Adipocyte (in vitro differentiated cells): Measurements from ENCODE around the gene EGFL7.

Experiments
- DNase-seq: peaks from one replicate; pipeline ENCODE4 v3.0.0-alpha.2; 2015; ENCODE audit warnings: low read depth
- H3K27me3 ChIP-seq: replicated peaks from 2 replicates; pipeline ENCODE4 v1.7.0; 2013; ENCODE audit warnings: mild to moderate bottlenecking, low read length, moderate library complexity; ENCODE audit not compliant: control insufficient read depth, insufficient read depth
- H3K36me3 ChIP-seq: 2 replicates; pipeline ENCODE4 v1.7.0; 2013; ENCODE audit warnings: low read length, mild to moderate bottlenecking, moderate library complexity; ENCODE audit not compliant: control insufficient read depth, insufficient read depth, severe bottlenecking
- H3K4me1 ChIP-seq: 2 replicates; pipeline ENCODE4 v1.7.0; 2013; ENCODE audit warnings: mild to moderate bottlenecking, low read length, moderate library complexity; ENCODE audit not compliant: control insufficient read depth, insufficient read depth
- H3K4me3 ChIP-seq: 2 replicates; pipeline ENCODE4 v1.7.0; 2013; ENCODE audit warnings: mild to moderate bottlenecking, low read length, moderate library complexity
- H3K9ac ChIP-seq: 2 replicates; pipeline ENCODE4 v1.7.0; 2013; ENCODE audit warnings: mild to moderate bottlenecking, low read length, moderate library complexity
- H3K9me3 ChIP-seq: 2 replicates; pipeline ENCODE4 v1.7.0; 2013; ENCODE audit warnings: mild to moderate bottlenecking, low read length, moderate library complexity; ENCODE audit not compliant: control insufficient read depth

EGFL7 gene

GRCh38 chr9:136674786-136675349 is 12.2 kb downstream of the EGFL7 start:
- Histone ChIP-seq H3K4me1 (peaks cover 9% of the 10 kb centered on the region), H3K9ac (no peak overlapping the region), H3K27me3 (no peaks in the 10 kb centered on the region), H3K4me3 (no peak overlapping the region), H3K36me3 (peaks cover 44% of the 10 kb centered on the region), H3K9me3 (no peaks in the 10 kb centered on the region)
- DNase-seq = no peak

DNA sequence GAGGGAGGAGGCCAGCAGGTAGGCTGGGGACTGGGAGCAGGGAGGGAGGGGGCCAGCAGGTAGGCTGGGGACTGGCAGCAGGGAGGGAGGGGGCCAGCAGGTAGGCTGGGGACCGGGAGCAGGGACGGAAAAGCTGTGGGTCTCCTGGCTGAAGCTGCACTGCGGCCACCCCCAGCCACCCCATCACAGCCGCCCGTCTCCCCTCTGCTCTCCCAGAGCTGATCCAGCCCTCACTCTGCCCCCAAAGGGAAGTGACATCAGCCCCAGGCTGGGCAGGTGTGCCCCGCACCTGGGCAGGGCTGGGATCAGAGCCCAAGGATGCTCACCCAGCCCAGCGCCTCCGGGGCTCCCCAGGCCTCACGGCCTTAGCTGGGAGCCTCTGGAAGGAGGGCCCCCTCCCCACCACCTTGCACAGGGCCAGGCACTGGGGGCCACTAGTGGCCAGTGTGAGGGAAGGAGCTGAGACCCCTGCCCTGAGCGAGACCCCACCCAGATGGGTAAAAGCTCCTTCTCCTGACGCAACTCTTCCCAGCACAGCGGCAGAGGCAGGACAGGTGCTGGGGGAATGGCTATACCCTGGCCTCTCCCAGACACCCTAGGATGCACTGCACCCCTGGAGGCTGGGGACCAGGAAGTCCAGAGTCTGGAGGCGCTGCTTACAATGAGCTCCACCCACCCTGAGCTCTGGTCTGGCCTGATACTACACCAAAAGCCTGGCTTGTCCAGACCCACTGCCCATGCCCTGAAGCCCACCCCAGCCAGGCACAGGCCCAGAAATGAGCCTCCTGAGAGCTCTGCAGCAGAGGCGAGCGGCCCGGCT is 13.0 kb downstream of the EGFL7 start:
- Histone ChIP-seq H3K36me3 (peaks cover 44% of the 10 kb centered on the region), H3K27me3 (no peaks in the 10 kb centered on the region), H3K9me3 (no peaks in the 10 kb centered on the region), H3K4me1 (peaks cover 9% of the 10 kb centered on the region), H3K9ac (no peak overlapping the region), H3K4me3 (no peak overlapping the region)
- no peak for DNase-seq

GRCh38 chr9:136676297-136676794 is 13.6 kb downstream of the EGFL7 start:
- Histone ChIP-seq H3K9me3 (no peaks in the 10 kb centered on the region), H3K4me1 (peaks cover 9% of the 10 kb centered on the region), H3K27me3 (no peaks in the 10 kb centered on the region), H3K4me3 (no peak overlapping the region), H3K36me3 (peaks cover 44% of the 10 kb centered on the region), H3K9ac (no peak overlapping the region)
- no peak for DNase-seq

- Histone ChIP-seq H3K27me3 (no peaks in the 10 kb centered on the region), H3K4me3 (no peak overlapping the region), H3K9me3 (no peaks in the 10 kb centered on the region), H3K9ac (no peak overlapping the region), H3K36me3 (peaks cover 44% of the 10 kb centered on the region), H3K4me1 (peaks cover 15% of the 10 kb centered on the region)
- DNase-seq = no peak
Measured at GRCh38 chr9:136676920-136677686, 14.4 kb downstream of the EGFL7 start.

- Histone ChIP-seq H3K9ac (no peak overlapping the region), H3K4me3 (no peak overlapping the region), H3K36me3 (peaks cover 42% of the 10 kb centered on the region), H3K9me3 (no peaks in the 10 kb centered on the region), H3K27me3 (no peaks in the 10 kb centered on the region), H3K4me1 (peaks cover 21% of the 10 kb centered on the region)
- DNase-seq = no peak
Measured at GRCh38 chr9:136678034-136678433, 15.3 kb downstream of the EGFL7 start.

DNA sequence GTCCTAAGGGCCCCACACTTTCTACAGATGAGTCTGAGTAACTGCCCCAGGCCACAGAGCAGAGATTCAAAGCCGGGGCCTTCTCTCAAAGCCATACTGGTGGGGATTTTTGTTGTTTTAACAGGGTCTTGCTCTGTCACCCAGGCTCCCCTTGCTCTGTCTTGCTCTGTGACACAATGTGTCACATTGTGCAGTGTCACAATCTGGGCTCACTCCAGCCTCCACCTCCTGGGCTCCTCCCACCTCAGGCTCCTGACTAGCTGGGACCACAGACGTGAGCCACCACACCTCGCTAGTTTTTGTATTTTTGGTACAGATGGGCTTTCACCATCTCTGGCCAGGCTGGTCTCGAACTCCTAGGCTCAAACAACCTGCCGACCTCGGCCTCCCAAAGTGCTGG is 15.9 kb downstream of the EGFL7 start:
- Histone ChIP-seq H3K4me1 (peaks cover 27% of the 10 kb centered on the region), H3K36me3 (peaks cover 38% of the 10 kb centered on the region), H3K27me3 (no peaks in the 10 kb centered on the region), H3K9ac (no peak overlapping the region), H3K4me3 (no peak overlapping the region), H3K9me3 (no peaks in the 10 kb centered on the region)
- no peak for DNase-seq

DNA sequence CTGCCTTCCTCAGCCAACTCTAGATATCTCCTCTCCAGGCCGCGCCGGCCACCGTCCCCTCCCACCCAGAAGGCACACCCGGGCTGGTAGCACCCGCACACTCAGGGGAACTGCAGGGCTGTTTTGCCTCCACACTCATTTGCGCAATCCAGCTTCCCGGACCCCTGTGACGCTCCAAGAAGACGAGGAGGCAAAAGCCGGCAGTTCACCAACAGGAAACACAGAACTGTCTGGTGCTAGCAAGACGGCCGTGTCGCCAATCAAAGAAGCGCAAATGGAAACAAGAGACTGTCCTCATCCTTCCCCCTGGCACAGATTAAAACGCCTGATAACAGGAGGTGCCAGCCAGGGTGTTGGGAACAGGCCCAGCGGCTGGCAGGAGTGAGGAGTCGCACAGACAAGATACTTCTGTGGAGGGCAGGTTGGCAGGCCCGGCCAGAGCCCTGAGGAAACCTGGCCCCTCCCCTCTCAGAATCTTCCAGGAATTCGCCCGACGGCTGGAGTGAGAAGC is 16.8 kb downstream of the EGFL7 start:
- H3K9me3 ChIP-seq = no peaks in the 10 kb centered on the region
- H3K36me3 ChIP-seq = peaks cover 37% of the 10 kb centered on the region
- H3K9ac ChIP-seq = peak overlapping the region; percentile 25
- peaks cover 35% of the 10 kb centered on the region for H3K4me1 ChIP-seq
- no peak for DNase-seq
- H3K4me3 ChIP-seq = no peak overlapping the region
- no peaks in the 10 kb centered on the region for H3K27me3 ChIP-seq

DNA sequence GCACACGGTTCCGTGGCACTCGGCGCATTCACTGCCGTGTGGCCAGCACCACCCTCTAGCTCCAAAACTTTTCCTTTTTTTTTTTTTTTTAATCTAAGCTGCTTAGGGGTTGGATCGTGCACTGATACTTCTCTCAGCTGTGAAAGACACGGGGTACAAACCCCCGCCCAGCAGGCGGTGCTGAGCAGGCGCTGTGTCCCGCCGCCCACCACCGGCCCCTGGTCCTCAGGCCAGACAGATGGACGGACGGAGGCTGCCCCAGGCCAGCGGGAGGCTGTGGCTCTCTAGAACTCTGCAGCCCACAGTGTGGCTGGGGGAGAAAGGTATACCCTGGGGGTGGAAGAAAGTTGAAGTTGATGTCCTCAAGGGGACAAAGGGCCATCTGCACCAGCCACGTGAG is 18.3 kb downstream of the EGFL7 start:
- H3K4me3 ChIP-seq = no peak overlapping the region
- H3K9ac ChIP-seq = no peak overlapping the region
- no peak for DNase-seq
- H3K9me3 ChIP-seq = no peaks in the 10 kb centered on the region
- peaks cover 44% of the 10 kb centered on the region for H3K4me1 ChIP-seq
- H3K27me3 ChIP-seq = no peaks in the 10 kb centered on the region
- peaks cover 30% of the 10 kb centered on the region for H3K36me3 ChIP-seq

DNA sequence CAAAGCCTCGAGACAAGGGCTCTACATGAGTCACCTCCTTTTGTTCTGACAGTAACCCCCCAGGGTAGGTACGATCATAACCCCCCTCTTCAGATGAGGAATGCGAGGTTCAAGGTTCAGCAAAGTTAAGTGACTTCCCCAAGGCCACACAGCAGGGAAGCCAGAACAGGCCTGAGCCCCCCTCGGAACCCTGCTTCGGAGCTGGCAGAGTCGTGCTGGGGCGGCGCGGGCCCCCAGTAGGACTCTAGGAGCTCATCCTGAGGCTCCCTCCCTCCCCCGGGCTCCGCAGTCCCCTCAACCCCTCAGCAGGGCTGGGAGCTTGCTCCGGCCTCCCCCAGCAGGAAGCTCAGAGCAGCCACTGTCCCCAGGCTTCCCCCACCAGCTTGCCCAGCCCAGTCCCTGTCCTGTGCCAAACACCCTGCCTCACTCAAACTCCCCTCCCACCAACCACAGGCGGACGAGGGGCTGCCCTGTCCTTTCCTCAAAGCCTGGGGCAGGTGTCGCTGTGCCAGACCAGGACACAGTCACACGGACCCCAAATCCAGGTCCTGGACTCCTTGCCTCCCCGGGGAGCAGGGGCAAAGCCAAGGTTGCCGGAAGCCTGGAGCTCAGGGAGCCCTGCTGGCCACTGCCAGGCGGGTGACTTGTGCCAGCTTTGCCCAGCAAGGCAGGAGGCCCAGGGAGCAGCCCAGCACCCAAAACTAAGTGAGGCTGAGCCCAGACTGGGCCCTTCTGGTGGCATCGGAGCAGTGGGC is 19.4 kb downstream of the EGFL7 start:
- peak overlapping the region; percentile 29 for H3K9ac ChIP-seq
- H3K36me3 ChIP-seq = peaks cover 24% of the 10 kb centered on the region
- H3K9me3 ChIP-seq = no peaks in the 10 kb centered on the region
- H3K27me3 ChIP-seq = no peaks in the 10 kb centered on the region
- no peak overlapping the region for H3K4me3 ChIP-seq
- H3K4me1 ChIP-seq = peaks cover 45% of the 10 kb centered on the region
- DNase-seq = no peak

- H3K36me3 ChIP-seq = peaks cover 22% of the 10 kb centered on the region
- no peak for DNase-seq
- no peak overlapping the region for H3K4me3 ChIP-seq
- peak overlapping the region; percentile 29 for H3K9ac ChIP-seq
- H3K9me3 ChIP-seq = no peaks in the 10 kb centered on the region
- peaks cover 45% of the 10 kb centered on the region for H3K4me1 ChIP-seq
- H3K27me3 ChIP-seq = no peaks in the 10 kb centered on the region
Measured at GRCh38 chr9:136682710-136683109, 20.0 kb downstream of the EGFL7 start.
